ENCODE measurements around the gene TYW5. TPM values are rescaled to one million over a fixed set of nuclear protein-coding genes. Genes with fewer than 3 reads are reported as not detected.

The TYW5 gene
- total RNA-seq, 2 donors from 2014 or later, result 16.0 to 16.3 TPM

DNA sequence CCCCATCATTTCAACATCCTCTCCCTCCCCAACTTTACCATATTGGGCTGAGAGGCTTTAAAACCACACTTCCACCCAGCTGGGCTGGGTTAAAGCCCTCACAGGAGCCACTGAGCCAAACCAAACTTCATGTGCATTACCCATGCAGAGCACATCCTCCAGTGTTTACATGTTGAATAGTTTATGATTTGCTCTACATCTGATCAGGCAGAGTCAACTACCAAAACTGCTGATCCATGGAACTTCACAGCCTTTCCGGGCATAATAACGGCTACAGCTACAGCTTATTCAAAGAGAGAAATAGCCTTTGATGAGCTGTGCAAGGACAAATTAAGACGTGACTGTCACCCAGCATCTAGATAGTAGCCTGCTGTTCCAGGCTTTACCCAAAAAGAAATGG is 39.1 kb upstream of the TYW5 start:
- Mint-ChIP-seq H3K4me1 (no peaks in the 10 kb centered on the region), H3K36me3 (ENCODE audit: low read depth) (no peaks in the 10 kb centered on the region)
- WGBS, 2 experiments (ENCODE audit: insufficient coverage in 1 of 2, insufficient read length in 1 of 2), result 90% methylated on average over 3 of the region's 3 CpGs

DNA sequence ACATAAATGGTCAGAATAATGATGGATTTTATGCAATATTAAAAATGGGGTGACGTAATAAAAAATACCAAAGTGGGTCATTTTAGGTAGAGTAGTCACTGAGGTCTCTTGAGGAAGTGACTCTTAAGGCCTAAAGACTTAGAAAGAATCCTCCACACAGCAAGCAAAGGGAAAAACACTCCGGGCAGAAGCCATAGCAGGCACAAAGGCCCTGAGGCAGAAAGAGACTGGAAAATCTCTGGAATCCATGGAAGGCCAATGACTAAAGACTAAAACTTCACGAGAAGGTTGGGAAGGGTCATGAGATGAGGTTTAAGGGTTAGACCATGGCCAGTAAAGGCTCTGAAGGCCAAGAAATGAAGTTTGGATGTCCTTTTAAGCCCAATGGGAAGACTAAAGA is 37.0 kb upstream of the TYW5 start:
- no peaks in the 10 kb centered on the region for H3K27me3 Mint-ChIP-seq (ENCODE audit: insufficient read depth)
- H3K36me3 Mint-ChIP-seq (ENCODE audit: low read depth), result no peaks in the 10 kb centered on the region
- TF ChIP-seq, protein P1, sequence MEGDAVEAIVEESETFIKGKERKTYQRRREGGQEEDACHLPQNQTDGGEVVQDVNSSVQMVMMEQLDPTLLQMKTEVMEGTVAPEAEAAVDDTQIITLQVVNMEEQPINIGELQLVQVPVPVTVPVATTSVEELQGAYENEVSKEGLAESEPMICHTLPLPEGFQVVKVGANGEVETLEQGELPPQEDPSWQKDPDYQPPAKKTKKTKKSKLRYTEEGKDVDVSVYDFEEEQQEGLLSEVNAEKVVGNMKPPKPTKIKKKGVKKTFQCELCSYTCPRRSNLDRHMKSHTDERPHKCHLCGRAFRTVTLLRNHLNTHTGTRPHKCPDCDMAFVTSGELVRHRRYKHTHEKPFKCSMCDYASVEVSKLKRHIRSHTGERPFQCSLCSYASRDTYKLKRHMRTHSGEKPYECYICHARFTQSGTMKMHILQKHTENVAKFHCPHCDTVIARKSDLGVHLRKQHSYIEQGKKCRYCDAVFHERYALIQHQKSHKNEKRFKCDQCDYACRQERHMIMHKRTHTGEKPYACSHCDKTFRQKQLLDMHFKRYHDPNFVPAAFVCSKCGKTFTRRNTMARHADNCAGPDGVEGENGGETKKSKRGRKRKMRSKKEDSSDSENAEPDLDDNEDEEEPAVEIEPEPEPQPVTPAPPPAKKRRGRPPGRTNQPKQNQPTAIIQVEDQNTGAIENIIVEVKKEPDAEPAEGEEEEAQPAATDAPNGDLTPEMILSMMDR (conservative IDR thresholded peaks at IDR 0.05), result no peak
- WGBS, 2 experiments (ENCODE audit: insufficient coverage in 1 of 2, insufficient read length in 1 of 2), result 89 to 100% methylated on average over 3 of the region's 3 CpGs
- H3K4me3 Mint-ChIP-seq, result no peak overlapping the region
- H3K27ac Mint-ChIP-seq, result no peak overlapping the region
- Histone ChIP-seq H3K9me3 (ENCODE audit: control insufficient read depth, low read length) (no peaks in the 10 kb centered on the region), H3K4me3 (ENCODE audit: low read length) (no peak overlapping the region), H3K9ac (ENCODE audit: extremely low read depth, low read length, poor library complexity, severe bottlenecking) (no peak overlapping the region), H3K4me1 (ENCODE audit: control insufficient read depth, insufficient read depth, low read length) (no peaks in the 10 kb centered on the region), H3K27ac (ENCODE audit: low read depth, low read length) (no peak overlapping the region), H3K36me3 (ENCODE audit: control insufficient read depth, insufficient read depth, low read length) (no peaks in the 10 kb centered on the region), H3K27me3 (ENCODE audit: control insufficient read depth, insufficient read depth, low read length, poor library complexity, severe bottlenecking) (no peaks in the 10 kb centered on the region)
- no peaks in the 10 kb centered on the region for H3K9me3 Mint-ChIP-seq
- no peaks in the 10 kb centered on the region for H3K4me1 Mint-ChIP-seq
- no peak for DNase-seq

More for the DNA sequence above, 39.1 kb upstream of the TYW5 start:
- no peak for DNase-seq
- no peaks in the 10 kb centered on the region for H3K27me3 ChIP-seq (ENCODE audit: control insufficient read depth, insufficient read depth, low read length, poor library complexity, severe bottlenecking)
- no peak overlapping the region for H3K27ac Mint-ChIP-seq
- no peak overlapping the region for H3K9ac ChIP-seq (ENCODE audit: extremely low read depth, low read length, poor library complexity, severe bottlenecking)
- H3K27me3 Mint-ChIP-seq (ENCODE audit: insufficient read depth), result no peaks in the 10 kb centered on the region
- TF ChIP-seq, protein P1 (conservative IDR thresholded peaks at IDR 0.05), result no peak
- H3K4me3 Mint-ChIP-seq, result no peak overlapping the region
- no peaks in the 10 kb centered on the region for H3K9me3 ChIP-seq (ENCODE audit: control insufficient read depth, low read length)
- no peaks in the 10 kb centered on the region for H3K9me3 Mint-ChIP-seq
- H3K4me3 ChIP-seq (ENCODE audit: low read length), result no peak overlapping the region
- H3K36me3 ChIP-seq (ENCODE audit: control insufficient read depth, insufficient read depth, low read length), result no peaks in the 10 kb centered on the region
- H3K27ac ChIP-seq (ENCODE audit: low read depth, low read length), result no peak overlapping the region
- no peaks in the 10 kb centered on the region for H3K4me1 ChIP-seq (ENCODE audit: control insufficient read depth, insufficient read depth, low read length)

DNA sequence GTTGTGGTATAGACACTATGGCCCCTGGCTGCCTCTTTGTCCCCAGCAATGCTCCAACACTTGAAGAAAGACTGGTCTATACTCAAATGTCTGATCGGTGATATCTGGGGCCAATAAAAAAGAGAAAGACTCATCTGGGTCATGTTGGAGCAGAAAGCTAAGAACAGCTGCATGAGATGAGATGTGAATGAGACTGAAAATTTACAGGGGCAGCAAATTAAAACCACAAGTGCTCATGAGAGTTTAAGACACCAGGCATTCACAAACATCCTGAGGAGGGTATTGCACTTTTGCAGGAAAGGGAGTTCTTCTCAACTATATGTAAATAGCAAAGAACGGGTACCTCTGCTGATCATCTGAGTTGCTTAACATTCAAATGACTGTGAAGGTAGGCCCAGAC is 36.4 kb upstream of the TYW5 start:
- no peak for DNase-seq
- no peaks in the 10 kb centered on the region for H3K9me3 Mint-ChIP-seq
- H3K4me3 Mint-ChIP-seq, result no peak overlapping the region
- Histone ChIP-seq H3K27ac (ENCODE audit: low read depth, low read length) (no peak overlapping the region), H3K27me3 (ENCODE audit: control insufficient read depth, insufficient read depth, low read length, poor library complexity, severe bottlenecking) (no peaks in the 10 kb centered on the region), H3K4me1 (ENCODE audit: control insufficient read depth, insufficient read depth, low read length) (no peaks in the 10 kb centered on the region), H3K36me3 (ENCODE audit: control insufficient read depth, insufficient read depth, low read length) (no peaks in the 10 kb centered on the region), H3K4me3 (ENCODE audit: low read length) (no peak overlapping the region), H3K9me3 (ENCODE audit: control insufficient read depth, low read length) (no peaks in the 10 kb centered on the region), H3K9ac (ENCODE audit: extremely low read depth, low read length, poor library complexity, severe bottlenecking) (no peak overlapping the region)
- no peak overlapping the region for H3K27ac Mint-ChIP-seq
- TF ChIP-seq, protein P1 (conservative IDR thresholded peaks at IDR 0.05), result no peak
- H3K27me3 Mint-ChIP-seq (ENCODE audit: insufficient read depth), result no peaks in the 10 kb centered on the region
- no peaks in the 10 kb centered on the region for H3K4me1 Mint-ChIP-seq
- WGBS, 2 experiments (ENCODE audit: insufficient coverage in 1 of 2, insufficient read length in 1 of 2), result 86 to 97% methylated on average over 2 of the region's 2 CpGs
- no peaks in the 10 kb centered on the region for H3K36me3 Mint-ChIP-seq (ENCODE audit: low read depth)
